Measurements from ENCODE around the gene MTF1.

The MTF1 gene

DNA sequence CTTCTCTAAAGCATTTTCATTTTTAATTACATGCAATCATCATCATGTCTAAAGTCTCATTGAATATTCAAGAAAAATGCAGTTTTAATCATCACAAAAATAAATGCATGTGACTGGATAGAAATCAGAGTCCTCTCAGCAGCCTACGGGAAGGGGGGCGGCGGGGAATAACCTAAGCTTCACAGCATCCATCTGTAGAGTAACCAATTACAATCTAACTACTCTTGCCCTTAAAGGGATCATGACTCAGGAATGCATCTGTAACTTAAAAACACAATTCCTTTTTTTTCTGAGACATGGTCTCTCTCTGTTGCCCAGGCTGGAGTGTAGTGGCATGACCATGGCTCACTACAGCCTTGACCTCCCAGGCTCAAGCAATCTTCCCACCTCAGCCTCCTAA, 22.6 kb downstream of the MTF1 start:
- no peaks in the 10 kb centered on the region for H3K9me3 ChIP-seq (replicated peaks in 1 of 11)
- H3K9ac ChIP-seq, result no peak overlapping the region
- no peak overlapping the region for H3K4me3 ChIP-seq
- H3K4me2 ChIP-seq, result no peak overlapping the region
- H3K27ac ChIP-seq, result no peak overlapping the region
- H3K4me1 ChIP-seq, result no peaks in the 10 kb centered on the region
- H3K27me3 ChIP-seq, result no peaks in the 10 kb centered on the region
- no peak for TF ChIP-seq Cebpa-rat (IDR thresholded peaks at IDR 0.05)
- peaks cover 95 to 99% (median 98%) of the 10 kb centered on the region in 11 experiments for H3K36me3 ChIP-seq
- peaks cover 0 to 29% (median 15%) of the 10 kb centered on the region in 11 experiments; a peak in 12 of 22 replicates for H4K20me1 ChIP-seq

DNA sequence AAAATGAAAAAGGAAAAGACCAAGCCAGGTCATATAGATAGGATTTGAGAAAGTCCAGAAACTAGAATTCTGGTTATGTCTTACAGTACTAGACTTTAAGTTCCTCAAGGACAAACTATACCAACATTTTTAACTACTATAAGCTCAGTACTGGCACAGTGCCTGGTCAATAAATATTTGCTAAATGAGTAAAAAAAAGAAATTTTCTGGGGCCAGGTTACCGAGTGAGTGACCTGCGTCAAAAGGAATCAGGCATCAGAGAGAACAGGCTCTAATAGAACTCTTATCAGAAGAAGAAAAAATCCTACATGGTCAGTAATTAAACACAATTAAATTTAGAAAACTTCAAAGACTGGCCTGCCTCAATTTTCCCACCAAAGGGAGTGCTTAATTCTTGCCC, 27.6 kb downstream of the MTF1 start:
- peaks cover 89 to 99% (median 94%) of the 10 kb centered on the region in 11 experiments for H3K36me3 ChIP-seq
- H4K20me1 ChIP-seq, result peaks cover 0 to 15% (median 0%) of the 10 kb centered on the region in 11 experiments; a peak in 5 of 22 replicates
- no peaks in the 10 kb centered on the region for H3K9me3 ChIP-seq (replicated peaks in 1 of 11)
- H3K27ac ChIP-seq, result no peak overlapping the region
- no peak overlapping the region for H3K4me3 ChIP-seq
- no peaks in the 10 kb centered on the region for H3K27me3 ChIP-seq
- no peak for TF ChIP-seq Cebpa-rat (IDR thresholded peaks at IDR 0.05)
- H3K4me1 ChIP-seq, result no peaks in the 10 kb centered on the region
- no peak overlapping the region for H3K9ac ChIP-seq
- H3K4me2 ChIP-seq, result no peak overlapping the region

DNA sequence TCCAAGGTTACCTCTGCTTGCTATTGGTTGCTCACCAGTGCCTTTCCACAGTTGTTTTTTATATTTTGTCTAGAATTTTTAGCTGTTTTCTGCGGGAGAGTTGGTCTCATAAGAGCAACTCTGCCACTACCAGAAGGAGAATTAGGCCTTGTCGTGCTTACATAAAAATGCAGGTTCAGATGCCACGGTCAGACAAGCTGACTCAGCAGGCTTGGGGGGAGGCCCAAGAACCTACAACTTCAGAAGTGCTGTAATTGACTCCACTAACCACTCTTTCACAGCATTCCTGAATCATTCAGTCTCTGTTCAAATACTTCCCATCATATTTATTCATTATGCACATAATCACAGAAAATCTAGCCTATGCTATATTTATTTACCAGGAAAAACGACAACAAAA, 28.3 kb downstream of the MTF1 start:
- Histone ChIP-seq H3K4me3 (no peak overlapping the region), H3K27ac (no peak overlapping the region), H3K9me3 (replicated peaks in 1 of 11) (no peaks in the 10 kb centered on the region), H3K27me3 (no peaks in the 10 kb centered on the region), H3K4me1 (peaks cover 0 to 7% (median 2%) of the 10 kb centered on the region in 10 experiments; a peak in 12 of 20 replicates), H4K20me1 (peaks cover 0 to 13% (median 0%) of the 10 kb centered on the region in 11 experiments; a peak in 7 of 22 replicates), H3K9ac (no peak overlapping the region), H3K4me2 (no peak overlapping the region), H3K36me3 (peaks cover 88 to 99% (median 94%) of the 10 kb centered on the region in 11 experiments)
- no peak for TF ChIP-seq Cebpa-rat (IDR thresholded peaks at IDR 0.05)

DNA sequence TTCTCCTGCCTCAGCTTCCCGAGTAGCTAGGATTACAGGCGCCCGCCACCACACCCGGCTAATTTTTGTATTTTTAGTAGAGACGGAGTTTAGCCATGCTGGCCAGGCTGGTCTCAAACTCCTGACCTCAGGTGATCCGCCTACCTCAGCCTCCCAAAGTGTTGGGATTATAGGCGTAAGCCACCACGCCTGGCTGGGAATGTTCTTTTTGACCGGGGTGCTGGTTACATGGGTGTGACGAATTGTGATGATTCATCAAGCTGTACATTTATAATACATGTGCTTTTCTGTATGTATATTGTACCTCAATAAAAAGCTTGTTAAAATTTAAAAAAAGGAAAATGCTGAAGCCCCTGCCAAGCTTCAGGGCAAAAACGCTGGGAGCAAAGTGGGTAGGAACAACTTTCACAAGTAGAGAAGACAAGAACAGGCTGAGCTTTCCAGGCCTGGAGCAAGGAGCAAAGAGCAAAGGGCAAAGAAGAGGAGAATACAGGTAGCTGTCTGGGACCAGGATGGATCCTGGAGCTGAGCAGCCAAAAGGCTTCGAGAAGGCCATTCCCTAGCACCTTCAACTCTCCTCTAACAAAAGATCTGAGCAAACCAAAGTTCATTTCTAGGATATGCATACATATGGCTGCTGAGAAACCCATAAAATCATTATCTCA, 30.9 kb downstream of the MTF1 start:
- Histone ChIP-seq H3K9me3 (replicated peaks in 1 of 11) (no peaks in the 10 kb centered on the region), H3K4me3 (no peak overlapping the region), H3K36me3 (peaks cover 67 to 100% (median 92%) of the 10 kb centered on the region in 11 experiments), H3K27ac (no peak overlapping the region), H3K9ac (no peak overlapping the region), H3K27me3 (no peaks in the 10 kb centered on the region), H4K20me1 (peaks cover 0 to 21% (median 0%) of the 10 kb centered on the region in 11 experiments; a peak in 7 of 22 replicates), H3K4me1 (peaks cover 0 to 32% (median 16%) of the 10 kb centered on the region in 10 experiments; a peak in 15 of 20 replicates), H3K4me2 (no peak overlapping the region)
- no peak for TF ChIP-seq Cebpa-rat (IDR thresholded peaks at IDR 0.05)

DNA sequence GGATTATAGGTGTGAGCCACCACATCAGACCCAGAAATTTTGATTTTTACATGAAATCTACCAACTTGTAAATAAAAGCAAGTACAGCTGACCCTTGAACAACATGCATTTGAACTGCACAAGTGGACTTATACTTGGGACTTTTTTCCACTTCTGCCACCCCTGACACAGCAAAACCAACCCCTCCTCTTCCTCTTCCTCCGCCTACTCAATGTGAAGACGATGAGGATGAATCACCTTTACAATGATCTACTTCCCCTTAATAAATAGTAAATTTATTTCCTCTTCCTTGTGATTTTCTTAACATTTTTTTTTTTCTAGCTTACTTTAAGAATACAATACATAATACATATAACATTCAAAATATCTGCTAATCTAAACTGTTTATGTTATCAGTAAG, 33.9 kb downstream of the MTF1 start:
- H3K9ac ChIP-seq, result peak overlapping the region in 3 of 11 experiments; percentile 19 to 41 (median 21); a peak in 3 of 22 replicates
- H3K36me3 ChIP-seq, result peaks cover 66 to 100% (median 92%) of the 10 kb centered on the region in 11 experiments
- H3K4me2 ChIP-seq, result peak overlapping the region in 9 of 11 experiments; percentile 15 to 89 (median 71); a peak in 17 of 22 replicates
- no peaks in the 10 kb centered on the region for H3K9me3 ChIP-seq (replicated peaks in 1 of 11)
- peak overlapping the region in 3 of 10 experiments; percentile 16 to 25 (median 19); a peak in 3 of 20 replicates for H3K4me3 ChIP-seq
- no peak for TF ChIP-seq Cebpa-rat (IDR thresholded peaks at IDR 0.05)
- peaks cover 0 to 61% (median 16%) of the 10 kb centered on the region in 10 experiments; a peak in 15 of 20 replicates for H3K4me1 ChIP-seq
- H4K20me1 ChIP-seq, result peaks cover 0 to 21% (median 0%) of the 10 kb centered on the region in 11 experiments; a peak in 5 of 22 replicates
- peak overlapping the region in 7 of 11 experiments; percentile 17 to 51 (median 39); a peak in 9 of 22 replicates for H3K27ac ChIP-seq
- no peaks in the 10 kb centered on the region for H3K27me3 ChIP-seq

DNA sequence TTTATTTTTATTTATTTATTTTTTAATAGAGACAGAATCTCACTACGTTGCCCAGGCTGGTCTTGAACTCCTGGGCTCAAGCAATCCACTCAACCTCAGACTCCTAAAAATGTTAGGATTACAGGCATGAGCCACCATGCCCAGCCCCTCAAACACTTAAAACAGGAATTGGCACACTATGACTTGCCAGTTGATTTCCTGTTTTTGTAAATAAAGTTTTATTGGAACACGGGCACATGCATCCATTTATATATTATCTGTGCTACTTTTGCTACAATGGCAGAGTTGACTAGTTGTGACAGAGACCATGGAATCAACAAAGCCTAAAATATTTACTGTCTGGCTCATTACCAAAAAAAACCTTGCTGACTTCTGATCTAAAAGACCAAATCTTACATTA, 35.4 kb downstream of the MTF1 start:
- no peak overlapping the region for H3K9ac ChIP-seq
- H3K4me3 ChIP-seq, result no peak overlapping the region
- H3K27ac ChIP-seq, result peak overlapping the region in 1 of 11 experiments; percentile 7; a peak in 3 of 22 replicates
- peaks cover 0 to 21% (median 0%) of the 10 kb centered on the region in 11 experiments; a peak in 5 of 22 replicates for H4K20me1 ChIP-seq
- H3K36me3 ChIP-seq, result peaks cover 61 to 100% (median 91%) of the 10 kb centered on the region in 11 experiments
- no peak for TF ChIP-seq Cebpa-rat (IDR thresholded peaks at IDR 0.05)
- H3K27me3 ChIP-seq, result no peaks in the 10 kb centered on the region
- peaks cover 0 to 73% (median 20%) of the 10 kb centered on the region in 10 experiments; a peak in 15 of 20 replicates for H3K4me1 ChIP-seq
- H3K4me2 ChIP-seq, result peak overlapping the region in 3 of 11 experiments; percentile 71 to 89 (median 83); a peak in 6 of 22 replicates
- no peaks in the 10 kb centered on the region for H3K9me3 ChIP-seq (replicated peaks in 1 of 11)

DNA sequence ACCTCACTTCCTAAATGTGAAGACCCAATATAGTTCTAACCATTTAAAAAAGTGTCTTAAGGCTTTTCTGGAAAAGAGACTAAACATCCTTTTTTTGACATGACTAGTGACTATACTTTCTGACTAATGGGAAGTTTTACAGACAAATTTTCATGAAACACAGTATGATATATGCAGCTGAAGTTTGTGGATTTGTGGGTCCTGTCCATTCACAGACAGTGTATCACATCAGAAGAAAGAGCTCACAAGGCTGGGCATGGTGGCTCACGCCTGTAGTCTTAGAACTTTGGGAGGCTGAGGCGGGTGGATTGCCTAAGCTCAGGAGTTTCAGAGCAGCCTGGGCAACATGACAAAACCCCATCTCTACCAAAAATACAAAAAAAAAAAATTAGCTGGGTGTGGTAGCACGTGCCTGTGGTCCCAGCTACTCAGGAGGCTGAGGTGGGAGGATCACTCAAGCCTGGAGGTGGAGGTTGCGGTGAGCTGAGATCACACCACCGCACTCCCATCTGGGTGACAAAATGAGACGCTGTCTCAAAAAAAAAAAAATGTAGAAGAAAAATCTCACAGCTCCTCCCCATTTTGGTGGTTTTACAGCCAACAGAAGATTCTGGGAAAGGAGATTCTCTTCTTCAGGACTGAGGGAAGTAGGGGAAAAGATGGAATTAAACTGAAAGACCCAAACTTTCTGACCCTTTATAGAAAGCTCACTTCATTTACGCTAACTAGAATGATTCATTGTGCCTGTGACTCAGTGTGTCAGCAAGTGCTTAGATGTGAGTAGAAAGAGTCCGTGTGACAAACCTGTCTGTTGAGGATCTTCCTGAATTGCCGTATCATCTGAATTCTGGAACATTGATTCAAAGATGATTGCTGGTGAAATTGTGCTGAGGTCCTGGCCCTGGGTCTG, 36.2 kb downstream of the MTF1 start:
- H3K9me3 ChIP-seq (replicated peaks in 1 of 11), result no peaks in the 10 kb centered on the region
- TF ChIP-seq Cebpa-rat (IDR thresholded peaks at IDR 0.05), result no peak

DNA sequence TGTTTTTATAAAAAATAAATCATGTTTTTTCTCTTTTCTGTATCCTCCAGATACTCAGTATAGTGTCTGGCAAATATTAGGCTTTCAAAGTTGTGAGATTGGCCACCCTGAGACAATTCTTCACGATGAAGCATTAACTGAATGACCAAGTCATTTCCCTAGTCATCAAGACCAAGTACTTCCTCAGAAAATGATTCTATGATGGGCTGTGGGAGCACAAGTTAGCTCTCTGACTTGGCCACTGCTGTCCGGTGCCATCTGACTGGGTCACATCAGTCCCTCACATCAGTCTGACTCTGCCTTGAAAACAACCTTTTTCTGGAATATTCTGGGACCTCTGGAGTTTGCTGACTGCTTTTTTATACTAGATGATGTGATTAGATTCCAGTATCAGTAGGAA, 37.9 kb downstream of the MTF1 start:
- peaks cover 65 to 100% (median 91%) of the 10 kb centered on the region in 11 experiments for H3K36me3 ChIP-seq
- H3K4me1 ChIP-seq, result peaks cover 0 to 71% (median 20%) of the 10 kb centered on the region in 10 experiments; a peak in 15 of 20 replicates
- no peak overlapping the region for H3K27ac ChIP-seq
- no peak overlapping the region for H3K4me3 ChIP-seq
- H3K9ac ChIP-seq, result no peak overlapping the region
- H3K4me2 ChIP-seq, result peak overlapping the region in 1 of 11 experiments; percentile 13; a peak in 1 of 22 replicates
- no peaks in the 10 kb centered on the region for H3K9me3 ChIP-seq (replicated peaks in 1 of 11)
- TF ChIP-seq Cebpa-rat (IDR thresholded peaks at IDR 0.05), result no peak
- H4K20me1 ChIP-seq, result peaks cover 0 to 20% (median 0%) of the 10 kb centered on the region in 11 experiments; a peak in 4 of 22 replicates
- H3K27me3 ChIP-seq, result no peaks in the 10 kb centered on the region

More for the DNA sequence above, 36.2 kb downstream of the MTF1 start:
- Histone ChIP-seq H3K4me3 (no peak overlapping the region), H3K36me3 (peaks cover 56 to 100% (median 88%) of the 10 kb centered on the region in 11 experiments), H3K27me3 (no peaks in the 10 kb centered on the region), H3K4me2 (peak overlapping the region in 3 of 11 experiments; percentile 71 to 89 (median 83); a peak in 5 of 22 replicates), H3K4me1 (peaks cover 0 to 73% (median 20%) of the 10 kb centered on the region in 10 experiments; a peak in 15 of 20 replicates), H4K20me1 (peaks cover 0 to 21% (median 0%) of the 10 kb centered on the region in 11 experiments; a peak in 4 of 22 replicates), H3K27ac (peak overlapping the region in 2 of 11 experiments; percentile 3 to 7; a peak in 3 of 22 replicates), H3K9ac (no peak overlapping the region)
